SKM-1 treated with dmso at 0.1 percent for 144 hours (cell line): ENCODE data around the gene AK2.
"Not testable (repeated sequence)": the region's sequence is repeated elsewhere in the genome, so short reads cannot be mapped to it uniquely, and the experiment has no call there.

ENCODE experiments used
- DNase-seq: peaks from one replicate; lab custom pipeline; 2025; ENCODE audit not compliant: unreplicated experiment; lab: John Stamatoyannopoulos, UW

Gene AK2

GRCh38 chr1:32977546-32978087 lies 59.1 kb downstream of the AK2 start:
- no peak for DNase-seq

DNA sequence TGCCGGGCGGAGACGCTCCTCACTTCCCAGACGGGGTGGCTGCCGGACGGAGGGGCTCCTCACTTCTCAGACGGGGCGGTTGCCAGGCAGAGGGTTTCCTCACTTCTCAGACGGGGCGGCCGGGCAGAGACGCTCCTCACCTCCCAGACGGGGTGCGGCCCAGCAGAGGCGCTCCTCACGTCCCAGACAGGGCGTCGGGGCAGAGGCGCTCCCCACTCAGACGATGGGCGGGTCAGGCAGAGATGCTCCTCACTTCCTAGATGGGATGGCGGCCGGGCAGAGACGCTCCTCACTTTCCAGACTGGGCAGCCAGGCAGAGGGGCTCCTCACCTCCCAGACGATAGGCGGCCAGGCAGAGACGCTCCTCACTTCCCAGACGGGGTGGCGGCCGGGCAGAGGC lies 61.6 kb downstream of the AK2 start:
- not testable (repeated sequence) for DNase-seq

DNA sequence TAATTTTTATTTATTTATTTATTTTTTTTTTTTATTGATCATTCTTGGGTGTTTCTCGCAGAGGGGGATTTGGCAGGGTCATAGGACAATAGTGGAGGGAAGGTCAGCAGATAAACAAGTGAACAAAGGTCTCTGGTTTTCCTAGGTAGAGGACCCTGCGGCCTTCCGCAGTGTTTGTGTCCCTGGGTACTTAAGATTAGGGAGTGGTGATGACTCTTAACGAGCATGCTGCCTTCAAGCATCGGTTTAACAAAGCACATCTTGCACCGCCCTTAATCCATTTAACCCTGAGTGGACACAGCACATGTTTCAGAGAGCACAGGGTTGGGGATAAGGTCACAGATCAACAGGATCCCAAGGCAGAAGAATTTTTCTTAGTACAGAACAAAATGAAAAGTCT lies 63.2 kb downstream of the AK2 start:
- not testable (repeated sequence) for DNase-seq

GRCh38 chr1:32972814-32973428 lies 63.8 kb downstream of the AK2 start:
- DNase-seq: no peak

- no peak for DNase-seq
These were observed 65.1 kb downstream of the AK2 start for GRCh38 chr1:32971576-32971975.

DNA sequence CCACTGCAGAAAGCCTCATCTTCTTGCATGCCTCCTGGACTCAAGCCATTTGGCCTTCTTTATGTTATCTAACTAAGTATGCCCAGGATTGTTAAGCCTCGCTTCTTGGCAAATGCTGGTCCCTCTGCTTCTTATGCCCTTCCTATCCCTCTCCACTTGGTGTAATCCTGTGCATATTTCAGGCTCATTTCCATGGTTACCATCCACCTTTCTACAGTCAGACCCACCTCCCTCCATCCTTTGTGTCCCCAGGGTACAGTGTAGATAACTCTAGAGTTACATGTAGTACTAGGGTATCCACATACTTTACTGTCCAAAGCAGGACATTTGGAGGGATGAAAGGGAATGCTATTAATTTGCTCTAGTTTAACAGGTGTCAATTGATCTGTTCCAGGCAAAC lies 65.5 kb downstream of the AK2 start:
- no peak for DNase-seq

GRCh38 chr1:32969566-32969965 lies 67.1 kb downstream of the AK2 start:
- DNase-seq: no peak

- no peak for DNase-seq
These were observed 68.7 kb downstream of the AK2 start for GRCh38 chr1:32967888-32968568.

DNA sequence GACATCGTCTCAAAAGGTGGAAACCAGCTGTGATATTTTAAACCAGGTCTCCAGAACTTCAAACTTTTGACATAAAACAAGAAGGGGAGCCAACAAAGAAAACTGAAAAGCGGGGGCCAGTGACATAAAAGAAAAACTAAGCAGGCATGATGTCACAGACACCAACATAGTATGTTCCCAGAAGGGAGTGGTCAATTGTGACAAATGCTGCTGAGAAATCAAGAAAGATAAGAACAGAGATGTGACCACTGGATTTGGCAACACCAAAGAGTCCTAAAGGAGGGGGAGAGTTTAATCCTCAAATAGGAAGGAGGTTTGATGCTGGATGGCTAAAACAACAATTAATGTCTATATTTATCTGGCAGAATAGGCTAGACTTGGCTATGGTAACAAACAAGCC lies 69.8 kb downstream of the AK2 start:
- no peak for DNase-seq

DNA sequence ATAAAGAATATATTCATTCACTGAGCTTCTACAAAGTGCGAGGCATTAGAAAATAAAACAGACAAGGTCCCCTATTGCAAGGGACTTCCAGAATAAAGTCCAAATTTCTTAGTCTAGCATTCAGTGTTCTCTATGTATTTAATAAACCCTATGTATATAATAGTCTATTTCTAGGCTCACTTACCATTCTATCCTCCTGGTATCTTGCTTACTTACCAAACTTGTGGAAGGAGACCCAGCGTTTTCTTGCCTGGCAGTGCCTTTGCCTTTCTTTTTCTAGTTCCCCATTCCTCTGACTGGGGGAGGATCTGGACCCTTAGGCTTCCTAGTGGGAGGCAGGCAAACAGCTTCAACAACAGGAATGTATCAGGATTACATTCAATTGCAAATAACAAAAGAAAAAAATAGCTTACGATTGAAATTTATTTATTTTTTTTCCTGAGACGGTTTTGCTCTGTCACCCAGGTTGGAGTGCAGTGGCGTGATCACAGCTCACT lies 71.4 kb downstream of the AK2 start:
- DNase-seq: no peak

DNA sequence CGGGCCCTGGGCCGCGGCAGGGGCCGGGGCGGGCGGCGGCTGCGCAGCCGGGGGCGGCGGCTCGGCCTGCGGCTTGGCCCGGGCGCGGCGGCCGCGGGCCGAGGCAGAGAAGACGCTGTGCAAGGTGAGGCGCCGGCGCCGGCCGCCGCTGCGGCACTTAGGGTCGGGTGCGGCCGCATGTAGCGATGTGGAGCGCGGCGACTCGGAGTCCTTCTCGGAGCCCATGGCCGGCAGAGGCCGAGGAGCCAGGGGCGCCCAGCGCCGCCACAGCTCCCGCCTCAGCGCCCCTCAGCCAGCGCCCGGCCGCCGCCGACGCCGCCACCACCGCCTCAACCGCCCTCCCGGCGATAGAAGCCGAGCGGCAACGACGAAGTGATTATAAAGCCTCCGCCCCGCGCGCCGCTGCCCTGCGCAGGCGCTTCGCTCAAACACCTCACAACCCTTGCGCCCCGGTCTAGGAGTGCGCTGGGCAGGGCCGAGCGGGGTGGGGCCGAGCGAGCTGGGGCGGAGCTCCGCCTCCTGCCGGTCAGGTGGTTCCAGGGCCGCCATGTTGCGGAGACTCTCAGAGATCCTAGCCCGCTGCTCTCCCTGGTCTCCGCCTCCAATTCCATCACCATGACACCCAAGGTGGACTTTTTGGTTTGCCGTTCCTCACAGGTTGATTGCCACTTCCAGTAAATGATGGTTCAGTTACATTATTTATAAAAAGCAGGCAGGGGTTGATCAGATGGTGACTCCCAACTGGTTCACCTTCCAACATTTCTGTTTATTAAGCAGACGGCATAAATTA lies 72.0 kb downstream of the AK2 start, which contains the start of gene RNF19B:
Gene RNF19B, minus strand, starts transcription at position 349 of the 790 bp plus-strand sequence. Its CDS starts 124 bp downstream, at position 225.
- DNase-seq: peak; percentile 91

GRCh38 chr1:32963746-32964460 lies 72.8 kb downstream of the AK2 start:
- DNase-seq: peak; percentile 47

DNA sequence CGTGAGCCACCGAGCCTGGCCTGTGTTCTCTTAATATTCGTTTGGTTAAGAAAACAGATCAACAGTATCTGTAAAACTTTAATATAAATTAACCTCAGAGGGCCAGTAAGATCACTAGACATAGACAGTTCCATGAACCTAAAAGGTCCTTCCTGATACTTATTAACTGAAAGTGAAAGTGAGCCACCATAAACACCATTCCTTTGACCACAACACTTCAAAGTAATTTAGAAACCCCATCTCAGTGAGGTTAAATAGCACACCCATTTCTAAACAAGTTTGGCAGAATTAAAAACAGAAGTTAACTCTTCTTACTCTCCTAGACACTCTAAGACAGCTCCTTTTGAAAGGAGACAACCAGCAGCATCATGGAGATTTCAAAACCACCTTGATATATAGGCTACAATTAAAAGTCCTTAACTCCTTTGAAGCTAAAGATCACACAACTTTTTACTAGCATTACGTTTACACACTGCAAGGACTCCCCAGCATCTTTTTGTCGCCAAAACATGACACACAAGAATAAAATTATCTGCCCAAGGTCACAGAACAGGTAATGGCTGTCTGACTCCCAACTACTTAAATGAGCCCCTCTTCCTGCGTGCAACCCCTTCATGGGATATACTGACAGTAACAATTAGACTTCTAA lies 74.3 kb downstream of the AK2 start:
- DNase-seq: peak; percentile 32

DNA sequence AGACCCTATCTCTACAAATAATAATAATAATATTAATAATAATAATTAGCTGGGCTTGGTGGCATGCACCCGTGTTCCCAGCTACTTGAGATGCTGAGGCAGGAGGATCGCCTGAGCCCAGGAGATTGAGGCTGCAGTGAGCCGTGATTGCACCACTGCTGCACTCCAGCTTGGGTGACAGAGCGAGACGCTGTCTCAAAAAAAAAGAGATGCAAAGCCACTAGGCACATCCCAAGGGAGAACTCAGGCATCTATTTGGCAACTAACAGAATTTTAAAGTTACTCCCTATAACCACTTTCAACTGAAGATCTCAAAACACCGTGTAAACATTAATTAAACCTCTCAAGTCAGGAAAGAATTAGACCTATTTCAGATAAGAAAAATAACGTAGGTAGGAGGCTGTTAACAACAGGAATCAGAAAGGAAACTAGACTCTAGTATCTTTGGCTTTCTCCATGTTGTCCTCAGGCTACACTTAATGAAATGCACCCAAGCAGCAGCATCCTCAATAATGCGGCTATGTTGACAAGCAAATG lies 75.8 kb downstream of the AK2 start:
- no peak for DNase-seq

DNA sequence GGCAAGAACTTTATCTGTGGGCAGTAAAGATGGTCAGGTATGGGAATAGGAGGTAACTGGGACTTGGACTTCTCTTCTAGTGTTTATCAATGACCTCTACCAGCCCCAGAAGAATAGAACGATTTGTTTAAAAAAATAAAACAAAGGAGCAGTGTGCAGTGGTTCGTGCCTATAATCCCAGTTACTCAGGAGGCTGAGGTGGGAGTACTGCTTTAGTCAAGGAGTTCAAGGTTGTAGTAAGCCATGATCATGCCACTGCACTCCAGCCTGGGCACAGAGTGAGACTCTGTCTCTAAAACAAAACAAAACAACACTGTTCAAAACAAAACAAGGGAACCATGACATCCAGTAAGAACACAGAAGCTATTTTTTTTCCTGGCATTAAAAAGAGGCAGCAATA lies 76.3 kb downstream of the AK2 start:
- no peak for DNase-seq

GRCh38 chr1:32958827-32959226 lies 77.9 kb downstream of the AK2 start:
- DNase-seq: no peak
